Fibroblast of lung (primary cell): Measurements from ENCODE around the gene RAP1B. TPM values are rescaled to one million over a fixed set of nuclear protein-coding genes. Genes with fewer than 3 reads are reported as not detected.
"Not testable (repeated sequence)": the region's sequence is repeated elsewhere in the genome, so short reads cannot be mapped to it uniquely, and the experiment has no call there.

Source experiments
- DNase-seq, 2 donors: peaks; one replicate each; pipeline versions ENCODE4 v3.0.0 to v3.0.0-alpha.2; 2010; ENCODE audit warnings: low read depth in 2 of 2
- H2AFZ ChIP-seq: 2 replicates; pipeline ENCODE4 v1.5.1; 2012; ENCODE audit warnings: low read length, control low read depth, inconsistent platforms
- H3K27ac ChIP-seq: 2 replicates; pipeline ENCODE4 v1.5.1; 2011; ENCODE audit warnings: low read length, control low read depth; ENCODE audit not compliant: insufficient read depth
- H3K27me3 ChIP-seq: 2 replicates; pipeline ENCODE4 v1.5.1; 2011; ENCODE audit warnings: mild to moderate bottlenecking, low read length; ENCODE audit not compliant: control insufficient read depth, insufficient read depth
- H3K36me3 ChIP-seq: 2 replicates; pipeline ENCODE4 v1.5.1; 2011; ENCODE audit warnings: low read length; ENCODE audit not compliant: control insufficient read depth, insufficient read depth
- H3K4me1 ChIP-seq: 2 replicates; pipeline ENCODE4 v1.5.1; 2011; ENCODE audit warnings: low read length; ENCODE audit not compliant: control insufficient read depth, insufficient read depth; ENCODE audit errors: extremely low read depth
- H3K4me2 ChIP-seq: 2 replicates; pipeline ENCODE4 v1.5.1; 2011; ENCODE audit warnings: low read length, control low read depth; ENCODE audit not compliant: insufficient read depth; ENCODE audit errors: extremely low read depth
- H3K4me3 ChIP-seq, 4 experiments: fragments of 200-600 bp in 1 of 4; sonication (generic) in 1 of 4; replicated peaks in 1 of 4; 2 replicates each; pipeline ENCODE4 v1.5.1; 2011 to 2016; ENCODE audit warnings: low read length in 4 of 4, low read depth in 3 of 4, mild to moderate bottlenecking in 3 of 4, control low read depth in 2 of 4, inconsistent platforms in 1 of 4, mixed read lengths in 1 of 4; ENCODE audit not compliant: insufficient read depth in 1 of 4; ENCODE audit errors: control extremely low read depth in 1 of 4
- H3K79me2 ChIP-seq: 2 replicates; pipeline ENCODE4 v1.5.1; 2012; ENCODE audit warnings: mild to moderate bottlenecking, low read length, inconsistent platforms; ENCODE audit not compliant: control insufficient read depth, insufficient read depth
- H3K9ac ChIP-seq: 2 replicates; pipeline ENCODE4 v1.5.1; 2011; ENCODE audit warnings: mild to moderate bottlenecking, low read length, control low read depth; ENCODE audit not compliant: insufficient read depth
- H3K9me3 ChIP-seq: 2 replicates; pipeline ENCODE4 v1.5.1; 2012; ENCODE audit warnings: low read depth, low read length; ENCODE audit not compliant: control insufficient read depth, insufficient read depth
- H4K20me1 ChIP-seq: 2 replicates; pipeline ENCODE4 v1.5.1; 2011; ENCODE audit warnings: low read length; ENCODE audit not compliant: control insufficient read depth, insufficient read depth; ENCODE audit errors: extremely low read depth
- CTCF ChIP-seq, 2 donors: IDR thresholded peaks in 1 of 2; conservative IDR thresholded peaks in 1 of 2; 1 replicate in 1 of 2; 2 replicates in 1 of 2; pipeline ENCODE4 v1.5.1; 2011 to 2012; ENCODE audit warnings: low read length in 2 of 2, control low read depth in 1 of 2, inconsistent platforms in 1 of 2, low read depth in 1 of 2, mild to moderate bottlenecking in 1 of 2
- EZH2 ChIP-seq: IDR thresholded peaks from 2 replicates; pipeline ENCODE4 v1.5.1; 2012; ENCODE audit warnings: low read length, control low read depth, mild to moderate bottlenecking; ENCODE audit errors: missing control alignments
- polyA plus RNA-seq, 2 donors: library from polyadenylated mRNA; depleted of rRNA in 1 of 2; stranded (reverse) in 1 of 2; unstranded in 1 of 2; fragments of >200 nt; gene quantifications; 2 replicates each; pipeline ENCODE4 v1.2.1, GENCODE V29; 2011 to 2012; ENCODE audit warnings: missing spikeins in 1 of 2
- total RNA-seq: library from RNA; depleted of rRNA; stranded (reverse); fragments of >200 nt; gene quantifications from 2 replicates; pipeline ENCODE4 v1.2.1, GENCODE V29; 2014

Gene RAP1B
- total and polyA plus RNA-seq, 2 donors (not counting 1 experiment from before 2014, with no cell fraction given) = 194 to 383 TPM

GRCh38 chr12:68632486-68632885, 21.8 kb downstream of the RAP1B start:
- H3K9me3 ChIP-seq = no peaks in the 10 kb centered on the region

GRCh38 chr12:68633614-68634558, 23.2 kb downstream of the RAP1B start:
- H2AFZ ChIP-seq = no peak overlapping the region
- no peak overlapping the region for H3K4me3 ChIP-seq
- peaks cover 97% of the 10 kb centered on the region for H3K79me2 ChIP-seq
- no peaks in the 10 kb centered on the region for H3K27me3 ChIP-seq
- no peaks in the 10 kb centered on the region for H4K20me1 ChIP-seq
- no peak overlapping the region for H3K4me2 ChIP-seq
- H3K9ac ChIP-seq = no peak overlapping the region
- H3K36me3 ChIP-seq = no peaks in the 10 kb centered on the region
- no peaks in the 10 kb centered on the region for H3K9me3 ChIP-seq
- DNase-seq = no peak
- TF ChIP-seq CTCF (conservative IDR thresholded peaks at IDR 0.05 in 1 of 2, IDR thresholded peaks at IDR 0.05 in 1 of 2; ENCODE audit: low read depth in 1 of 2, low read length in 2 of 2) (no peak), EZH2 (no peak)
- H3K27ac ChIP-seq = no peak overlapping the region
- peaks cover 4% of the 10 kb centered on the region for H3K4me1 ChIP-seq

More at GRCh38 chr12:68632486-68632885, 21.8 kb downstream of the RAP1B start:
- H4K20me1 ChIP-seq = no peaks in the 10 kb centered on the region
- H3K79me2 ChIP-seq = peaks cover 98% of the 10 kb centered on the region
- no peak overlapping the region for H3K4me3 ChIP-seq
- no peak overlapping the region for H3K27ac ChIP-seq
- peaks cover 4% of the 10 kb centered on the region for H3K4me1 ChIP-seq
- no peak overlapping the region for H3K4me2 ChIP-seq
- no peaks in the 10 kb centered on the region for H3K27me3 ChIP-seq
- DNase-seq = no peak
- TF ChIP-seq CTCF (conservative IDR thresholded peaks at IDR 0.05 in 1 of 2, IDR thresholded peaks at IDR 0.05 in 1 of 2; ENCODE audit: low read depth in 1 of 2, low read length in 2 of 2) (no peak), EZH2 (no peak)
- H3K36me3 ChIP-seq = no peaks in the 10 kb centered on the region
- no peak overlapping the region for H2AFZ ChIP-seq
- H3K9ac ChIP-seq = no peak overlapping the region

- Histone ChIP-seq H3K79me2 (peaks cover 98% of the 10 kb centered on the region), H4K20me1 (no peaks in the 10 kb centered on the region), H3K4me3 (no peak overlapping the region), H3K36me3 (no peaks in the 10 kb centered on the region), H3K4me2 (no peak overlapping the region), H3K4me1 (peaks cover 3% of the 10 kb centered on the region), H3K27ac (no peak overlapping the region), H3K27me3 (no peaks in the 10 kb centered on the region), H2AFZ (no peak overlapping the region), H3K9me3 (no peaks in the 10 kb centered on the region), H3K9ac (no peak overlapping the region)
- TF ChIP-seq EZH2 (no peak), CTCF (conservative IDR thresholded peaks at IDR 0.05 in 1 of 2, IDR thresholded peaks at IDR 0.05 in 1 of 2; ENCODE audit: low read depth in 1 of 2, low read length in 2 of 2) (no peak)
- peak; percentile 77 to 80 for DNase-seq
These were observed 25.6 kb downstream of the RAP1B start for GRCh38 chr12:68636268-68636667.

- not testable (repeated sequence) for H3K27ac ChIP-seq, H3K4me1 ChIP-seq, H3K9me3 ChIP-seq, H3K4me3 ChIP-seq, H3K27me3 ChIP-seq, H3K9ac ChIP-seq, H2AFZ ChIP-seq, H3K36me3 ChIP-seq, H4K20me1 ChIP-seq, H3K4me2 ChIP-seq, DNase-seq
- H3K79me2 ChIP-seq = peaks cover 97% of the 10 kb centered on the region
These were observed 26.7 kb downstream of the RAP1B start for GRCh38 chr12:68637439-68637838.
